DMS53 (cell line): ENCODE data around the gene KCNK3.

Source experiments
- DNase-seq: peaks from one replicate; lab custom pipeline; 2025; lab: John Stamatoyannopoulos, UW

The KCNK3 gene

GRCh38 chr2:26712486-26713465, 20.3 kb downstream of the KCNK3 start:
- peak; percentile 36 for DNase-seq

GRCh38 chr2:26715528-26716270, 23.2 kb downstream of the KCNK3 start:
- no peak for DNase-seq

- DNase-seq = no peak
These were observed 23.8 kb downstream of the KCNK3 start for GRCh38 chr2:26716340-26716739.

- DNase-seq = no peak
These were observed 24.2 kb downstream of the KCNK3 start for GRCh38 chr2:26716769-26717168.

GRCh38 chr2:26717362-26717761, 24.8 kb downstream of the KCNK3 start:
- DNase-seq = no peak

- DNase-seq = no peak
These were observed 26.6 kb downstream of the KCNK3 start for GRCh38 chr2:26718949-26719686.

- DNase-seq = peak; percentile 70
These were observed 28.0 kb downstream of the KCNK3 start for GRCh38 chr2:26720322-26721114.

GRCh38 chr2:26721115-26722032, 28.9 kb downstream of the KCNK3 start:
- peak; percentile 65 for DNase-seq

- no peak for DNase-seq
These were observed 29.8 kb downstream of the KCNK3 start for GRCh38 chr2:26722328-26722727.

GRCh38 chr2:26722911-26723310, 30.4 kb downstream of the KCNK3 start:
- no peak for DNase-seq

GRCh38 chr2:26723475-26723874, 31.0 kb downstream of the KCNK3 start:
- DNase-seq = no peak

GRCh38 chr2:26723991-26724750, 31.6 kb downstream of the KCNK3 start:
- DNase-seq = no peak

GRCh38 chr2:26724784-26725520, 32.4 kb downstream of the KCNK3 start:
- DNase-seq = no peak

GRCh38 chr2:26725521-26725820, 32.9 kb downstream of the KCNK3 start:
- DNase-seq = no peak

- DNase-seq = no peak
These were observed 33.7 kb downstream of the KCNK3 start for GRCh38 chr2:26726228-26726627.

GRCh38 chr2:26727641-26728561, 35.4 kb downstream of the KCNK3 start:
- DNase-seq = no peak

- DNase-seq = no peak
These were observed 36.8 kb downstream of the KCNK3 start for GRCh38 chr2:26729311-26729710.
